Testis (tissue), 3 donors: ENCODE results near the gene NR4A1. TPM values are rescaled to one million over a fixed set of nuclear protein-coding genes. Genes with fewer than 3 reads are reported as not detected.
A peak's percentile ranks its signal among the peaks of the same experiment; 100 is the strongest.

Experiments
- DNase-seq: peaks from one replicate; pipeline ENCODE4 v3.0.0-alpha.2; 2019
- H3K27ac ChIP-seq, 2 donors: fragments of 200-600 bp; sonication (generic); one replicate each; pipeline ENCODE4 v1.5.1; 2019
- H3K27me3 ChIP-seq: fragments of 200-600 bp; sonication (generic); one replicate; pipeline ENCODE4 v1.5.1; 2019
- H3K36me3 ChIP-seq: fragments of 200-600 bp; sonication (generic); one replicate; pipeline ENCODE4 v1.5.1; 2017; ENCODE audit warnings: low read depth; ENCODE audit errors: missing control alignments
- H3K4me1 ChIP-seq: fragments of 200-600 bp; sonication (generic); one replicate; pipeline ENCODE4 v1.5.1; 2019
- H3K4me3 ChIP-seq, 2 donors: fragments of 200-600 bp; sonication (generic); one replicate each; pipeline ENCODE4 v1.5.1; 2017 to 2019
- H3K9me3 ChIP-seq: fragments of 200-600 bp; sonication (generic); one replicate; pipeline ENCODE4 v1.5.1; 2017
- POLR2A ChIP-seq: fragments of 450-650 bp; IDR thresholded peaks from one replicate; pipeline ENCODE4 v1.6.1; 2017; ENCODE audit warnings: antibody characterized with exemption, mild to moderate bottlenecking, moderate library complexity
- WGBS, 2 donors: methylation state at CpG; one replicate each; pipeline ENCODE4 v1.1.5; 2018; 5-methylcytosine and 5-hydroxymethylcytosine counted together
- intact Hi-C: fragments of 100-400 bp; cut with DNase I; formaldehyde crosslinking; loops from one replicate; pipeline ENCODE4 v1.15.1; 2023; ENCODE audit warnings: low total_unique reads
- polyA plus RNA-seq: library from polyadenylated mRNA; stranded (reverse); fragments of 350-450 nt; fragmentation: Illumina TruSeq; extraction: RNeasy Lipid Tissue Mini Kit (QIAGEN cat#74804); gene quantifications from one replicate; pipeline ENCODE4 v1.2.3, GENCODE V29; 2014; ENCODE audit warnings: low read depth, low replicate concordance; ENCODE audit not compliant: insufficient read depth
- total RNA-seq, 2 donors: library from RNA; depleted of rRNA; stranded (reverse); fragments of >200 nt; gene quantifications; one replicate each; pipeline ENCODE4 v1.2.3, GENCODE V29; 2016
- TF ChIP-seq, protein P1 (sequence below), 3 experiments: fragments of 450-650 bp in 2 of 3; fragments of 200-600 bp in 1 of 3; sonication (generic) in 1 of 3; IDR thresholded peaks; one replicate each; pipeline ENCODE4 v1.5.1; 2016 to 2019; ENCODE audit warnings: antibody characterized with exemption in 3 of 3, mild to moderate bottlenecking in 2 of 3, moderate library complexity in 1 of 3

The NR4A1 gene
- total and polyA plus RNA-seq, 3 donors from 2014 or later: 41.5 to 88.5 (median 55.1) TPM

DNA sequence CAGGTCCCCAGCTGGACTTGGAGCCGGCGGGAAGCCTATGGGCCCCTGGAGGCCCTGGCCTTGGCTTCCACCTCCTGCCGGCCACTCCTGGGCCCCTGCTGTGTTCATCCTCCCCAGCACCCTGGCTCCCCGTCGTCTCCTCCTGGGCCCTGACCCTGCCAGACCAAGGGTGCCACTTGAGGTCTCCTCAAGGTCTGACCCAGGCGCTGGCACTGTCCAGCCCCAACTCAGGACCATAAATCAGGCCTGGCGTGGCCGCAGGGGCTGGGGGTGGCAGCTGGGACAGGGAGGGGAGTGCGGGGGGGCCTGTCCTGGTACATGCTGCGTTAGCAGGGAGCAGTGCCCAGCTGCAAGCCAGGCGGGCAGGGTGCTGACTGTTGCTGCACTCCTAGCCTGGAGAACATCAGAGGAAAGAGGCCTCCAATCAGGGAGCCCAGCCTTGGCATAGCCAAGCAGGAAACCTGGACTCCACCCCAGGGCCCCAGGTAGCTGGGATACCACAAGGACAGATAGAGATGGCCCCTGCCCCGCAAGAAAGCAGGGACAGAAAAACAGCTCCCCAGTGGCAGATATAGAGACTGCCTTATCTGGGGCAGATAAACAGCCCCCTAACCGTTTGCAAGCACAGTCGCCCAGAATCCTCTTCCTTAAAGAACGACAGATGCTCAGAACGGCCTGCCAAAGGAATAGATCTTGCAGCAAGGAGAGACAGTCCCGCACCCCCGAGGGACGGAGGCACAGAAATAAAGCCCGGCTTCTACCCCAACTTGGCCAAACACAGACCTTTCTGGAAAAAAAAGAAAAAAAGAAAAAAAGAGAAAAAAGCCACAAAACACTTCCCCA is 12.1 kb downstream of the NR4A1 start:
- no peaks in the 10 kb centered on the region for H3K27me3 ChIP-seq
- H3K4me3 ChIP-seq: no peak overlapping the region
- DNase-seq: peak; percentile 60
- H3K9me3 ChIP-seq: no peaks in the 10 kb centered on the region
- 31 to 72% methylated on average over 8 to 20 of the region's 20 CpGs for WGBS, 2 donors
- intact Hi-C loops: no loop called here
- peak overlapping the region; percentile 81 to 92 for H3K27ac ChIP-seq
- no peaks in the 10 kb centered on the region for H3K36me3 ChIP-seq
- peaks cover 35% of the 10 kb centered on the region for H3K4me1 ChIP-seq
- TF ChIP-seq, protein P1, sequence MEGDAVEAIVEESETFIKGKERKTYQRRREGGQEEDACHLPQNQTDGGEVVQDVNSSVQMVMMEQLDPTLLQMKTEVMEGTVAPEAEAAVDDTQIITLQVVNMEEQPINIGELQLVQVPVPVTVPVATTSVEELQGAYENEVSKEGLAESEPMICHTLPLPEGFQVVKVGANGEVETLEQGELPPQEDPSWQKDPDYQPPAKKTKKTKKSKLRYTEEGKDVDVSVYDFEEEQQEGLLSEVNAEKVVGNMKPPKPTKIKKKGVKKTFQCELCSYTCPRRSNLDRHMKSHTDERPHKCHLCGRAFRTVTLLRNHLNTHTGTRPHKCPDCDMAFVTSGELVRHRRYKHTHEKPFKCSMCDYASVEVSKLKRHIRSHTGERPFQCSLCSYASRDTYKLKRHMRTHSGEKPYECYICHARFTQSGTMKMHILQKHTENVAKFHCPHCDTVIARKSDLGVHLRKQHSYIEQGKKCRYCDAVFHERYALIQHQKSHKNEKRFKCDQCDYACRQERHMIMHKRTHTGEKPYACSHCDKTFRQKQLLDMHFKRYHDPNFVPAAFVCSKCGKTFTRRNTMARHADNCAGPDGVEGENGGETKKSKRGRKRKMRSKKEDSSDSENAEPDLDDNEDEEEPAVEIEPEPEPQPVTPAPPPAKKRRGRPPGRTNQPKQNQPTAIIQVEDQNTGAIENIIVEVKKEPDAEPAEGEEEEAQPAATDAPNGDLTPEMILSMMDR (IDR thresholded peaks at IDR 0.05): peak in 1 of 3 experiments; percentile 1
- TF ChIP-seq POLR2A: no peak

GRCh38 chr12:52063981-52064649 is 12.9 kb downstream of the NR4A1 start:
- H3K4me1 ChIP-seq: peaks cover 35% of the 10 kb centered on the region
- no peak for TF ChIP-seq POLR2A
- TF ChIP-seq, protein P1 (IDR thresholded peaks at IDR 0.05): no peak
- no peaks in the 10 kb centered on the region for H3K27me3 ChIP-seq
- DNase-seq: peak; percentile 69
- no peaks in the 10 kb centered on the region for H3K36me3 ChIP-seq
- WGBS, 2 donors: 25 to 62% methylated on average over 8 to 12 of the region's 12 CpGs
- no peak overlapping the region for H3K4me3 ChIP-seq
- peak overlapping the region; percentile 81 to 92 for H3K27ac ChIP-seq
- intact Hi-C loops: no loop called here
- H3K9me3 ChIP-seq: no peaks in the 10 kb centered on the region

DNA sequence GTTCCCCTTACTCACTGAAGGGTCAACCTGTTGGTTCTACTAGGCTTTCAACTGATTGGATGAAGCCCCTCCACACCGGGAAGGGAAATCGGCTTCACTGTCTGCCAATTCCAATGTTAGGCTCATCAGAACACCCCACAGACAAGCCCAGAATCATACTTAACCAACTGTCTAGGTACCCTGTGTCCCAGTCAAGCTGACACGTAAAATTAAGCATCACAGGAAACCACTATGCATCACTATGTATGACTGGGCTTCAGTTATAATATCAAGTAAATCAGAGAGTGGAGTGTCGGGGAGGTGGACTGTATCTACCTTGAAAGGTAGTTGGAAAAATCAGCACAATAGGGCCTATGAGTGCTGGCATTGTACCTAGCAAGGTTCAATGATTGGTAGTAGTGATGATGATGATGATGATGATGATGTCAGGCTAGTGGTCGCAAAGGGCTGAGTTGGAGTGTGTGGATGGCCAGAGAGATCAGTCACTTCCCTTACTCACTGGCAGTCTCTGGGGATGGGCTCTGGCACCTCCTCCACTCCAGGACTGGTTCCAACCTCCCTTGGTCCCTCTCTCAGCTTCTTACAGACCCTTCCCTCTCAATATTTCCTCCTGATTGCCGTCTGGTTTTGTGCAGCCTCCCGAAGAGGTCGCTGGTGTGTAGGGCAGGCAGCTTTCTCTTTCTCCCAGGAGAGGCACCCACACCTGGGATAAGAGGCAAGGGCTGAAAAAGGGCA is 15.3 kb downstream of the NR4A1 start:
- TF ChIP-seq POLR2A: no peak
- TF ChIP-seq, protein P1 (IDR thresholded peaks at IDR 0.05): no peak
- Histone ChIP-seq H3K9me3 (no peaks in the 10 kb centered on the region), H3K4me1 (peaks cover 45% of the 10 kb centered on the region), H3K4me3 (no peak overlapping the region), H3K27me3 (no peaks in the 10 kb centered on the region), H3K27ac (no peak overlapping the region), H3K36me3 (no peaks in the 10 kb centered on the region)
- WGBS, 2 donors: 72 to 79% methylated on average over 8 of the region's 8 CpGs
- intact Hi-C loops: no loop called here
- DNase-seq: no peak

DNA sequence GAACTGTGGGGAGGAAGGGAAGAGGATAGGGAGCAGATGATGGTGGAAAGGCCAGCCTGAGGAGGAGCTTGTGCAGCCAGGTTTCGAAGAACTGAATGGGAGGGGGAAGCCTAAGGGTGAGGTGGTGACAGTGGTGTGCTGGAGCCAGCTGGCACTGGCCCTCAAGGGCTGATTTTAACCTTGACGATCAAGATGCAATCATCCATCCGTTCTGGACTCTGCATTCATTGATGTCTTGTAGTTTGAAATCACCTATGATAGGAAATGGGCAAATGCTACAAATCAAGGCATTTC is 15.8 kb downstream of the NR4A1 start:
- intact Hi-C loops: no loop called here
- TF ChIP-seq, protein P1 (IDR thresholded peaks at IDR 0.05): no peak
- no peak for TF ChIP-seq POLR2A
- Histone ChIP-seq H3K36me3 (no peaks in the 10 kb centered on the region), H3K27ac (no peak overlapping the region), H3K27me3 (no peaks in the 10 kb centered on the region), H3K9me3 (no peaks in the 10 kb centered on the region), H3K4me3 (no peak overlapping the region), H3K4me1 (peaks cover 42% of the 10 kb centered on the region)
- no peak for DNase-seq
- 55 to 56% methylated on average over 3 of the region's 3 CpGs for WGBS, 2 donors
